Activated CD8-positive, alpha-beta T cell treated with anti-CD3 and anti-CD28 coated beads, Interleukin-2, amount 10 ng/mL, durations not matched to agents 7 days and 5 days (primary cell): ENCODE data around the gene SLC25A43. TPM values are rescaled to one million over a fixed set of nuclear protein-coding genes. Genes with fewer than 3 reads are reported as not detected.
"Not testable (repeated sequence)": the region's sequence is repeated elsewhere in the genome, so short reads cannot be mapped to it uniquely, and the experiment has no call there.

ENCODE experiments used
- ATAC-seq: fragments of 150-1000 bp; cut with Tn5 transposase; one replicate; pipeline ENCODE4 v1.10.0; 2021; ENCODE audit warnings: moderate library complexity
- CTCF ChIA-PET: fragments of 350-600 bp; sonication (Branson Sonifier 250); formaldehyde crosslinking; loops from one replicate; lab custom pipeline; 2021; ENCODE audit warnings: antibody characterized with exemption; lab: Charles Lee
- POLR2A ChIA-PET: fragments of 350-600 bp; sonication (Branson Sonifier 250); formaldehyde crosslinking; loops from one replicate; lab custom pipeline; 2021; ENCODE audit warnings: antibody characterized with exemption; lab: Charles Lee
- DNase-seq: peaks from one replicate; pipeline ENCODE4 v3.0.0-alpha.2; 2020
- H3K27ac Mint-ChIP-seq: one replicate; pipeline ENCODE4 v1.8.0; 2021; ENCODE audit warnings: mild to moderate bottlenecking, mixed read lengths
- H3K27me3 Mint-ChIP-seq: one replicate; pipeline ENCODE4 v1.8.0; 2021; ENCODE audit warnings: low read depth, mixed read lengths
- H3K36me3 Mint-ChIP-seq: one replicate; pipeline ENCODE4 v1.8.0; 2021; ENCODE audit warnings: low read depth, mixed read lengths
- H3K4me1 Mint-ChIP-seq: one replicate; pipeline ENCODE4 v1.8.0; 2021; ENCODE audit warnings: low read depth, mixed read lengths
- H3K4me3 Mint-ChIP-seq: one replicate; pipeline ENCODE4 v1.8.0; 2021; ENCODE audit warnings: mild to moderate bottlenecking, mixed read lengths
- H3K9me3 Mint-ChIP-seq: one replicate; pipeline ENCODE4 v1.8.0; 2022; ENCODE audit warnings: mixed read lengths; ENCODE audit not compliant: insufficient read depth
- total RNA-seq, 2 experiments: library from RNA; stranded (reverse); gene quantifications; one replicate each; pipeline ENCODE4 v1.2.3, GENCODE V29; 2021

SLC25A43 gene
- total RNA-seq, 2 experiments from 2014 or later = 6.5 to 7.8 TPM

GRCh38 chrX:119488749-119489148 is 89.6 kb downstream of the SLC25A43 start:
- Mint-ChIP-seq H3K27me3 (no peaks in the 10 kb centered on the region), H3K36me3 (no peaks in the 10 kb centered on the region), H3K9me3 (no peaks in the 10 kb centered on the region), H3K27ac (no peak overlapping the region), H3K4me3 (no peak overlapping the region), H3K4me1 (peaks cover 3% of the 10 kb centered on the region)
- ChIA-PET POLR2A (no interaction called here), CTCF (interaction anchor here (0.6 to 2.5 kb wide), 11 partner anchors 11 to 282 kb away, joined by 3 to 8 read pairs (median 4); no protein-coding TSS in a partner anchor)
- peak; percentile 41 for DNase-seq
- no peak for ATAC-seq

DNA sequence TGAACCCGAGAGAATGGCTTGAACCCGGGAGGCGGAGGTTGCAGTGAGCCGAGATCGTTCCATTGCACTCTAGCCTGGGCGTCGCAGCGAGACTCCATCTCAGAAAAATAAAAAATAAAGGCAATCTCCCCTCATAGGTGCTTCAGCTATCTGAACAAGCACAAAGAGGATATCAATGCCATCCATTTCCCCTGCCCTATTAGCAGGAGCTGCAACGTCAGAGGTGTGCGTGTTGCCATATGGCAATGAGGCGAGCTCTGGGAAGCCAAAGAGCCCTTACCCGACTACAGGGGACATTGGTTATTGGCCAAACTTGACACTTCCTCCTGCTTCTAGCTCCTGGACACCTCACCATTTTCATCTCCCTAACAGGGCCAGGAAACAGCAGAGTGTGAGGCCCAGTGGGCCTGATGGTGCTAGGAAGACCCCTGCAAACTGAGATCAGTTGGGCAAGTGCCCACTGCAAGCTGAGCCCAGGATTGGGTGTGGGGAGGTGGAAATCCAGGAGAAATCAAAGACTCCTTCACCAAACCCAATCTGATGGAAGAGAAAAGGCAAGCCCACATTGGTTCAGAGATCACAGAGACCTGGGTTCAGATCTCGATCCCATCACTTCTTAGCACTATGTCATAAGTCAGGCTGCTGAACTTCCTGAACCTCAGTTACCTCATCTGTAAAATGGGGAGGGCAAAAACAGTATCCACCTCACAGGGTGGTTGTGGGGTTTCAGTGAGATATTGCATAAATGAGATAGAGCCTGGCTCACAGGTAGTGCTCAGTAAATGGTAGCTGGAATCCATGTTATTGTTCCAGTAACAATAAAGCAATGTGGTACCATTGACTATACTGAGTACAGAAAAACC is 90.3 kb downstream of the SLC25A43 start:
- no peaks in the 10 kb centered on the region for H3K9me3 Mint-ChIP-seq
- no peak overlapping the region for H3K27ac Mint-ChIP-seq
- no peaks in the 10 kb centered on the region for H3K36me3 Mint-ChIP-seq
- POLR2A ChIA-PET = no interaction called here
- H3K4me3 Mint-ChIP-seq = no peak overlapping the region
- H3K4me1 Mint-ChIP-seq = peaks cover 3% of the 10 kb centered on the region
- no peak for ATAC-seq
- CTCF ChIA-PET = interaction anchor here (0.6 to 2.5 kb wide), 9 partner anchors 11 to 281 kb away, joined by 3 to 8 read pairs (median 4); no protein-coding TSS in a partner anchor
- no peaks in the 10 kb centered on the region for H3K27me3 Mint-ChIP-seq
- DNase-seq = no peak

GRCh38 chrX:119492463-119492862 is 93.3 kb downstream of the SLC25A43 start:
- DNase-seq = no peak
- Mint-ChIP-seq H3K4me1 (peaks cover 10% of the 10 kb centered on the region), H3K9me3 (no peaks in the 10 kb centered on the region), H3K4me3 (no peak overlapping the region), H3K36me3 (no peaks in the 10 kb centered on the region), H3K27me3 (no peaks in the 10 kb centered on the region), H3K27ac (no peak overlapping the region)
- ATAC-seq = no peak
- ChIA-PET CTCF (interaction anchor here (2.5 kb wide), 1 partner anchor 10 kb away, joined by 12 read pairs; no protein-coding TSS in a partner anchor), POLR2A (no interaction called here)

DNA sequence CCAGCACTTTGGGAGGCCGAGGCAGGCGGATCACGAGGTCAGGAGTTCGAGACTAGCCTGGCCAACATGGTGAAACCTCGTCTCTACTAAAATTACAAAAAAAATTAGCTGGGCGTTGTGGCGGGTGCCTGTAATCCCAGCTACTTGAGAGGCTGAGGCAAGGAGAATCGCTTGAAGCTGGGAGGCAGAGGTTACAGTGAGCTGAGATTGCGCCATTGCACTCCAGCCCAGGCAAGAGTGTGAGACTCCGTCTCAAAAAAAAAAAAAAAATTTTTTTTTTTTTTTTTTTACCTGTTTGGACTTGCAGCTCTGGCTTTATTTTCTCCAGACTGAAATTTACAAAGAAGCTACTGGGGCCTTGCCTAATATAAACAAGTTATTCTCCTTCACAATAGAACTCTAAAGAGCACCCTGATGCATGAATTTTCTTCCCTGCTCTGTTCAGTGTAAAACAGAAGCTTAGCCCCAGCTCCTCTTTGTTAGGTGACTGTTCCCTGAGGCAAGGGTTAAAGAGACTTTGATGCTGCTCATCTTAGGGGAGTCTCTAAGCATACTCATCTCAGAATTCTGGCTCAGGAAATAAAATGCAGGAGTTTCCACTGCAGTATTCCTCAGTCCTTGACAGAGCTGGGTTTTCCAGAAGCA is 94.8 kb downstream of the SLC25A43 start:
- DNase-seq, H3K4me3 Mint-ChIP-seq, H3K9me3 Mint-ChIP-seq, H3K27me3 Mint-ChIP-seq, H3K27ac Mint-ChIP-seq, H3K36me3 Mint-ChIP-seq, H3K4me1 Mint-ChIP-seq, POLR2A ChIA-PET, ATAC-seq: not testable (repeated sequence)
- CTCF ChIA-PET = interaction anchor here (2.4 to 6.9 kb wide), 2 partner anchors 11 to 22 kb away, joined by 7 to 39 read pairs; no protein-coding TSS in a partner anchor

GRCh38 chrX:119495734-119496726 is 96.9 kb downstream of the SLC25A43 start:
- Mint-ChIP-seq H3K4me3 (no peak overlapping the region), H3K27me3 (no peaks in the 10 kb centered on the region), H3K9me3 (no peaks in the 10 kb centered on the region), H3K4me1 (peaks cover 10% of the 10 kb centered on the region), H3K27ac (no peak overlapping the region), H3K36me3 (no peaks in the 10 kb centered on the region)
- no peak for ATAC-seq
- CTCF ChIA-PET = interaction anchor here (0.6 to 6.9 kb wide), 4 partner anchors 13 to 957 kb away, joined by 3 to 39 read pairs (median 3); no protein-coding TSS in a partner anchor
- POLR2A ChIA-PET = no interaction called here
- DNase-seq = no peak

DNA sequence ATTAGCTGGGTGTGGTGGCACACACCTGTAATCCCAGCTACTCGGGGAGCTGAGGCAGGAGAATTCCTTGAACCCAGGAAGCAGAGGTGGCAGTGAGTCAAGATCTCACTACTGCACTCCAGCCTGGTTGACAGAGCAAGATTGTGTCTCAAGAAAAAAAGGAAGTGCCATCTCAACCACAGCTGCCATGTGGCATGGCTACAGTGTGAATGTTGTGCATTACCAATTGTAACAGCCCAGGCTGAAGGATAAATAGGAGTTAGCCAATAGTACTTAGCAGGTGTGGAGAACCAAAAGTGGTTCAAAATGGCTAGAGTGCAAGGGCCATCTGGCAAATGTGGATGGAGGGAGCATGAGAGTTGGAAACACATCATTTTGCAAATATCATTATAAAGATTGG is 98.0 kb downstream of the SLC25A43 start:
- Mint-ChIP-seq H3K4me1 (peaks cover 15% of the 10 kb centered on the region), H3K36me3 (no peaks in the 10 kb centered on the region), H3K9me3 (no peaks in the 10 kb centered on the region), H3K27ac (no peak overlapping the region), H3K27me3 (no peaks in the 10 kb centered on the region), H3K4me3 (no peak overlapping the region)
- ATAC-seq = no peak
- POLR2A ChIA-PET = no interaction called here
- DNase-seq = no peak
- CTCF ChIA-PET = interaction anchor here (0.9 to 6.9 kb wide), 2 partner anchors 14 to 113 kb away, joined by 3 to 39 read pairs; no protein-coding TSS in a partner anchor

GRCh38 chrX:119500061-119500800 is 101.1 kb downstream of the SLC25A43 start:
- Mint-ChIP-seq H3K4me1 (peaks cover 24% of the 10 kb centered on the region), H3K9me3 (no peaks in the 10 kb centered on the region), H3K4me3 (no peak overlapping the region), H3K36me3 (no peaks in the 10 kb centered on the region), H3K27ac (no peak overlapping the region), H3K27me3 (no peaks in the 10 kb centered on the region)
- ATAC-seq = no peak
- DNase-seq = no peak
- ChIA-PET CTCF (interaction anchor here (1.4 kb wide), 1 partner anchor 11 kb away, joined by 4 read pairs; no protein-coding TSS in a partner anchor), POLR2A (no interaction called here)

DNA sequence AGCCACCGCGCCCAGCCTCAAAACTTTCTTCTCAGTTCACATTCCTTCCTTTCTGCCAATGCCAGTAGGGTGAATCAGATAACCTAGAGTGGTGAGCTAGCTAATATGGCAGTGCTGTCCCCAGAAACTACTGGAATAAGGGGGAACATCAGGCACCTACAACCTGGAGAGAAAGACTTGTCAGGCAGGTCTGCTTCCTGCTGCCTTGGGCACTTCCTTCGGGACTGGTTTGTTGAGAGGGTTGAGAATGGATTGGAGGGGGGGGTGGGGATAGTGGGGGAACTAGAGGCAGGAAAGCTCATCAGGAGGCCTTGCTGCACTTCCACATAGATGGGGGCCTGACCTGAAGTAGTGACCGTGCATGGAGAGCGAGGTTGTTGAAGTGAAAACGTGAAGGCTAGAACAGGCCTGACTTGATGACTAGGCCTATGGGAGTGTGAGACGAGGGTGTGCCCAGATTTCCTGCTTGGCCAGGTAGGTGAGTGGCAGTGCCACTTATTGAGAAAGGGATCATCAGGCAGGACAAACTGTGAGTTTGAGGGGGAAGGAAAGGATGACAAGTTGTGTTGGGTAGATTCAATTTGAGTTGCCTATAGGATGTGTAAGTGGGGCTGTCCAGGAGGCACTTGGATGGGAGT is 102.5 kb downstream of the SLC25A43 start:
- H3K4me1 Mint-ChIP-seq = peaks cover 16% of the 10 kb centered on the region
- H3K27me3 Mint-ChIP-seq = no peaks in the 10 kb centered on the region
- no peak overlapping the region for H3K4me3 Mint-ChIP-seq
- ATAC-seq (no peak), DNase-seq (no peak)
- ChIA-PET POLR2A (no interaction called here), CTCF (no interaction called here)
- H3K27ac Mint-ChIP-seq = no peak overlapping the region
- H3K36me3 Mint-ChIP-seq = no peaks in the 10 kb centered on the region
- no peaks in the 10 kb centered on the region for H3K9me3 Mint-ChIP-seq

- Mint-ChIP-seq H3K9me3 (no peaks in the 10 kb centered on the region), H3K27ac (peak overlapping the region; percentile 81), H3K4me1 (peaks cover 14% of the 10 kb centered on the region), H3K27me3 (no peaks in the 10 kb centered on the region), H3K36me3 (no peaks in the 10 kb centered on the region), H3K4me3 (peak overlapping the region; percentile 18)
- ATAC-seq (peak; percentile 60), DNase-seq (peak; percentile 23)
- ChIA-PET CTCF (interaction anchor here (1.2 to 1.3 kb wide), 2 partner anchors 14 kb away, joined by 4 to 5 read pairs; no protein-coding TSS in a partner anchor), POLR2A (interaction anchor here (0.6 to 0.9 kb wide), 4 partner anchors 22 to 495 kb away, joined by 3 to 4 read pairs (median 3); partner anchors contain the start of gene SLC25A5)
Measured at GRCh38 chrX:119502727-119503483, 103.8 kb downstream of the SLC25A43 start.
